Stimulated activated naive CD8-positive, alpha-beta T cell treated with anti-CD3 and anti-CD28 coated beads, Interleukin-15, Interleukin-2, amounts not matched to agents 100 U/mL and 50 U/mL, for 24 hours (primary cell): ENCODE data around the gene PTEN.
"Not testable (repeated sequence)": the region's sequence is repeated elsewhere in the genome, so short reads cannot be mapped to it uniquely, and the experiment has no call there.

Experiments used
- ATAC-seq: fragments of 150-1000 bp; cut with Tn5 transposase; one replicate; pipeline ENCODE4 v1.10.0; 2021
- DNase-seq: peaks from one replicate; pipeline ENCODE4 v3.0.0; 2021

Gene PTEN

DNA sequence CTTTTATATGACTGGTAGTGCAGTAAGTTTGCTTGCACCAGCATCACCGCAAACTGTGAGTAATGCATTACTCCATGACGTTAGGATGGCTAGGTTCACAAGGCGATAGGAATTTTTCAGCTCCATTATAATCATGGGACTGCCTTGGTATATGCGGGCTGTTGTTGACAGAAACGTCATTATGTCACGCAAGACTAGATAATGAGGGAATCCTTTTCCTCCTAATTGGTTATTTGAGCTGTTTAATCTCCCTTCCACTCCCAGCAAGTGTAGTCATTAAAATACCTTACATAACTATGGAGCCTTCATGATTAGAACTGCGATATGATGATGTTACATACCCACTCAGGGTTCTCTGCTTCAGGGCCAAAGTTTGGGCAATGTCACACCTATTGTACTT lies 17.4 kb upstream of the PTEN start:
- DNase-seq (no peak), ATAC-seq (no peak)

DNA sequence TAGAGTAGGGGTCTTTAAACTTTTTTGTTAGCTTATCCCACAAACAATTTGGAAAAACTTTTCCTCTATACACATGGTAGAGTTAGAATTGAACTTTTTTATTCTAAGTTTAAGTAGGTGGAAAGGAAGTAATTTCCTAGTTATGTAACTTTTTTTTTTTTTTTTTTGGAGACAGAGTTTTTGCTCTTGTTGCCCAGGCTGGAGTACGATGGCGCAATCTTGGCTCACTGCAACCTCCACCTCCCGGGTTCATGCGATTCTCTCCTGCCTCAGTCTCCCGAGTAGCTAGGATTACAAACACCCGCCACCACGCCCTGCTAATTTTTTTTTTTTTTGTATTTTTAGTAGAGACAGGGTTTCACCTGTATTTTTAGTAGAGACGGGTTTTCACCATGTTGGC lies 16.7 kb upstream of the PTEN start:
- DNase-seq, ATAC-seq: not testable (repeated sequence)

DNA sequence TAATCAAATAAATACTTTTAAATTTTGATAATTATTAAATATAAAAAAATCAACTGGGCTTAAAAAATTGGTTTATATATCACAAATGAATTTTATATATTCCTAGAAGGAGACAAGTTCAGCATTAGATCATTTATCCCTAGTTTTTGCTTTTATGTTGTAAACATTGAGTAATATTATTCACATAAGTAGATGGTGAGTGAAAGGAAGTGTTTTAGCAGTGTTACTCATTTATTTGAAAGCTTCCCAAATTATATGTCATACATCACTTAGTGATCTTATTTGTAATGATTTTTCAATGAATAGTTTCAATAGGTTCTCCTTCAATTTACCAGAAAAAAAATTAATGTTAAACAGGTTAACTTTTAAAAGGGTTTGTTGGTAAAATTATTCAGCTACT lies 15.9 kb upstream of the PTEN start:
- DNase-seq (no peak), ATAC-seq (no peak)

DNA sequence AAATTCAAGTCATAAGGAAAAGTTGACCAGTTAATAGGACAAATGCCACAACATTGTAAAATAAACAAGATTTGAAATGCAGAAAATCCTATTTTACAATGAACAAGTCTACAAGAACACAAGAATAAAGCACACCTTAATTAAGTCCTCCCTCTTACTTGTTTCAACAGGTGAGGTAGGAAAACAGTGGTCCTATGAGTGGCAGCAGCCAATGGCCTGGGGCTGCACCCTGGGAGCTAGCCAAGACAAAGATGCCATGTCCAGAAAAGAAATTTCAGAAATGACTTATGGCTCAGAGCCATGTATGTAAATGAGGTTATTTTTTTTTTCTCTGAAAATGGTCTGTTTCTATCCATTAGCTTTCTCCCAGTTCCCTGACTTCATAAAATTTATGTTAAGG lies 14.4 kb upstream of the PTEN start:
- no peak for ATAC-seq
- DNase-seq = no peak

DNA sequence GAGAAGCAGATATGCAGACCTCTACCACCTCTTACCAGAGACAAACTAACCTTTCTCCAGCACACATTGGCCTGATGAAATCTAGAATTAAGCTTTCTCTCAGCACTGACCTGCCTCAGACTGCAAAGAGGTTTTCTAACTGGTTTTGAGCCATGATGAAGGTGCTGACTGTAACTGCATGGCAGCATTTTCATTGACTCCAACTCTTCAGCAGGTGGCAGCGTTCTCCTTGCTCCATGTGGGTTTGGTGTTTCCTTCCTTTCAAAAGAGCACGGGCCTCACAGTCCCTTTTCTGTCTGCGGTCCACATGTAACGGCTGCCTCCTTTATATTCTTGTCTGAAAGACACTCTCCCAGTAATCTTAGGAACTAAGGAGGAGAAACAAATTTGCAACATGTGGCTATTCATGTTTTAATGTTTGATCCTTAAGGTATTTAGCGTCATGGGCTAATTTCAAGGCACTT lies 12.7 kb upstream of the PTEN start:
- ATAC-seq (peak; percentile 81), DNase-seq (peak; percentile 56)

DNA sequence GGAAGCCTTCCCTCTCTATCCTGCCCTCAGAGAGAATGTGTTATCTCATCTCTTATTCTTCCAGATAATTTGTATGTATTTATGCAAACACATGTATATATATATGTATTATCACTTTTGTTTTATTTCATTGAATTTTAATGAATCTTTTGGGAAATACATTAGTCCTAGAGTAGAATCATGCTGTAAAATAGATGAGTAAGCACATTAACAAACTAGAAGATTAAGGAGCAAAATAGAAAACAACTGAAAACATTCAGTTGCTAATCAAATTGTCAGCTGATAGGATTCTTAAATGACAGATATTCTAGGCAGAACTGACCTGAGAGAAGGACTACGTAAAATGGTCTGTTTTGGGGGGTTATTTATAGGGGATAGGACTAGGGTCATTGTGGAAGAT lies 11.3 kb upstream of the PTEN start:
- ATAC-seq = no peak
- DNase-seq = no peak

DNA sequence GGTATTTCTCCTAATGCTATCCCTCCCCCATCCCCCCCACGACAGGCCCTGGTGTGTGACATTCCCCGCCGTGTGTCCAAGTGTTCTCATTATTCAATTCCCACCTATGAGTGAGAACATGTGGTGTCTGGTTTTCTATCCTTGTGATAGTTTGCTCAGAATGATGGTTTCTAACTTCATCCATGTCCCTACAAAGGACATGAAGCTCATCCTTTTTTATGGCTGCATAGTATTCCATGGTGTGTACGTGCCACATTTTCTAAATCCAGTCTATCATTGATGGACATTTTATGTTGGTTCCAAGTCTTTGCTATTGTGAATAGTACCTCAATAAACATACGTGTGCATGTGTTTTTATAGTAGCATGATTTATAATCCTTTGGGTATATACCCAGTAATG lies 8.2 kb upstream of the PTEN start:
- not testable (repeated sequence) for ATAC-seq, DNase-seq

DNA sequence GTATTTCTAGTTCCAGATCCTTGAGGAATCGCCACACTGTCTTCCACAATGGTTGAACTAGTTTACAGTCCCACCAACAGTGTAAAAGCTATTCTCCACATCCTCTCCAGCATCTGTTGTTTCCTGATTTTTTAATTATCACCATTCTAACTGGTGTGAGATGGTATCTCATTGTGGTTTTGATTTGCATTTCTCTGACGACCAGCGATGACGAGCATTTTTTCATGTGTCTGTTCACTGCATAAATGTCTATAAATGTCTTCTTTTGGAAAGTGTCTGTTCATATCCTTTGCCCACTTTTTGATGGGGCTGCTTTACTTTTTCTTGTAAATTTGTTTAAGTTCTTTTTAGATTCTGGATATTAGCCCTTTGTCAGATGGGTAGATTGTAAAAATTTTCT lies 7.8 kb upstream of the PTEN start:
- not testable (repeated sequence) for ATAC-seq, DNase-seq

DNA sequence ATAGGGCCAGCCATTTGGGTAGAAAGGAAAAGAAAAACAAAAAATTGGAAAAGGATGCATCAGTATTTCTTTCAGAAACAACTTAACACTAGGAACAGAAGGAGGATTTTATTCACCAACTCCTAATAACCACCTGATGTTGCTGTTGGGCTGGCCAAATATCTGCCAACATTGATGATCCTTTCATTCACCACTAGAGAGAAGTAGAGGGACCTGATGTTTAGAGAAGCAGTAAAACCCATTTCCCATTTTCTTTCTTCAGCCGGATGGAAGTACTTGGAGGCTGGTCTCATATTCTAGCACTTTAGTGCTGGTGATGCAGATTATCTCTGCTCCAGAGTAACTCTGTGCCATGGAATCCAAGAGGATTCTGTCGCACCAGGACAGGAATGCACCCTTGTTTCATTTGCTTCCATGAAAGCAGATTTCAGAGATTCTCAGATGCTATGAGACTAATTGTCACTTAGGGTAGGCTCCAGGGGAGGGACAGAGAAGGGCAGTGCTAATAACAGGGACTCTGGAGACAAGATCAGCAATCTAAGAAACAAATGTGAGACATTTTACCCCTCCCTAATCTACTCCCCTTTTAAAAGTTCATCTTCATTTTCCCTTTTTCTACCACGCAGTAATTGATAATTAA lies 3.1 kb upstream of the PTEN start:
- ATAC-seq (no peak), DNase-seq (no peak)

DNA sequence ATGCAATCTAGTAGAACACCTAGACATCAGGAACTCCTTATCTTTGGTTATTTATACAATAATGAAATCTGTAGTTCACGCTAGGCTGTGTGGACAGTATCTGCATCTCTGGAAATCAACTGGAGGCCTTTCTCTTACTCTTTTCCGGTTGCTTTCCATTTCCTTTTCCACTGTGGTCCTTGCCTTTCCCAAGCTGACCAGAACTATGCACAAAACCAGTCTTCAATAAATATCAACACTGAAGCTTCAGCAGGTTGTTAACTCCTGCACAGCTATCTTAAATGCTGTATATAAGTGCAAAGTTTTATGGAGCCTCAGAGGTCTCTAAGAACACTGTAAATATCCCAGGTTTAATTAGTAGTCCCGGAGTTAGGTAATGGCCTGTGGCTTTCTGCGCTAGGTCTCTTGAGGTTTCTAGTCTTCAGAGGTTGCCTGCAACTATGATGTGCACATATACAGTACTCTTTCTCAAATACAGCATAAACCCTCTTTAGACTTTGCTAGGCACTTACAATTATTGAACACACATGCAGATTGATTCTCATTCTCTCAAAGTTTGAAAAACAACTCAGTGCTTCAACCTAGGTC lies 2.5 kb upstream of the PTEN start:
- DNase-seq (no peak), ATAC-seq (no peak)

DNA sequence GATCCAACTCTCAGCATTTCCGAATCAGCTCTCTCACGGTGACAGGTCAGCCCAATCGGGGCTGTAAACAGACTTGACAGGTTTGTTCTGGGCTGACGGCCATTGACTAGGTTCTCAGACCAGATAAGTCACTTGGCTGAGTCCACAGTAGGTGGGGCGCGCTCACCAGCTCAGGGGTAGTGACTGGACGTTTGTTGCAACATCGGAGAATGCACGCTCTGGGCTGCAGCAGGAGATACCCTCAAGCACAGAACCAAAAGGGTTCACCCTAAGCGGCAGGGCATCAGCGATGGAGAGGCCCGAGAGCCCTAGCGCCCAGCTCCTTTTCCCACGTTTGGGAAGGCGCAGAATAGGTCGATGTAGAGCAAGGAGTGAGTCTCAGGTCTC lies 1.9 kb upstream of the PTEN start:
- DNase-seq = peak; percentile 45
- ATAC-seq = no peak

DNA sequence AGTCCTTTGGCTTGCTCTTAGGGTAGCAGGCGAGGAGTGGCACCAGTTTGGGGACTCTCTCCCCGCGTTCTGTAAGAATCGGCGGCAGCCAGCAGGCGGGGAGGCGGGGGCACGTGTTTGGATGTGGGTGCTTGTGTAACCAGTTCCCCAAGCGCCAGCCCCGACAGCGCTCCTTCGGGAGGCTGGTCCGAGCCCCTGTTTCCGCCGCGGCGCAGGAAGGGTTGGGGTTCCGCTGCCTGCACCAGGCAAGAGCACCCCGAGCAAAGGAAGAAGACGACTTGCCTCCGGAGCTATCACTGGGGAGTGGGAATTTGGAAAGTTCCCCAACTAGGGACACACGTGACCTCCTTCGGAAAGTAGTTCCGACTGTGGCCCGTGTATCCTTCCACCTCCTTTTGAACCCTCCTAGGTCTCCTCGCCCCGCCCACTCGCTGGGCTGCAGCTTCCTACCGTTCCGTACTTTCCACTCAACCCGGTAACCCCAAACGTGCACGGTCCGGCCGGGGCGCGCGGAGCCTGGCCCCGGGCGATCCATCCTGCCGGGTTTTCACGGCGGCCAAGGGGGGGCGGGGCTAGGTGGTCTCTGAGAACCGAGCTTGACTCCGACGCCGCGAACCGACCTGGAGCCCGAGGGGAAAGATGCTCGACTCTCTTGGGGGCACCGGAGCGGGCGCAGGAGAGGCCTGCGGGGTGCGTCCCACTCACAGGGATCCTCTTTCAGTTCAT lies 1.3 kb upstream of the PTEN start:
- ATAC-seq = peak; percentile 64
- peak; percentile 94 for DNase-seq

DNA sequence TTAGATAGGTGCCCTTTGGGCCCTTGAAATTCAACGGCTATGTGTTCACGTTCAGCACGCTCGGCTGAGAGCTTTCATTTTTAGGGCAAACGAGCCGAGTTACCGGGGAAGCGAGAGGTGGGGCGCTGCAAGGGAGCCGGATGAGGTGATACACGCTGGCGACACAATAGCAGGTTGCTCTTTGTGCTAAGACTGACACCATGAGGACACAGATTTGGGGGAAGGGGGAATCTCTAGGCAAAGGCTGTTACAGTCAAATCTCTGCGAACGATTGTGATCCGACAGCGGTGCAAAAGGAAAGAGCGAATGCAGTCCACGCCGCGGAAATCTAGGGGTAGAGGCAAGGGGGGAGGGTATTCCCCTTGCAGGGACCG lies 759 bp upstream of the PTEN start:
- DNase-seq = no peak
- ATAC-seq = peak; percentile 15

DNA sequence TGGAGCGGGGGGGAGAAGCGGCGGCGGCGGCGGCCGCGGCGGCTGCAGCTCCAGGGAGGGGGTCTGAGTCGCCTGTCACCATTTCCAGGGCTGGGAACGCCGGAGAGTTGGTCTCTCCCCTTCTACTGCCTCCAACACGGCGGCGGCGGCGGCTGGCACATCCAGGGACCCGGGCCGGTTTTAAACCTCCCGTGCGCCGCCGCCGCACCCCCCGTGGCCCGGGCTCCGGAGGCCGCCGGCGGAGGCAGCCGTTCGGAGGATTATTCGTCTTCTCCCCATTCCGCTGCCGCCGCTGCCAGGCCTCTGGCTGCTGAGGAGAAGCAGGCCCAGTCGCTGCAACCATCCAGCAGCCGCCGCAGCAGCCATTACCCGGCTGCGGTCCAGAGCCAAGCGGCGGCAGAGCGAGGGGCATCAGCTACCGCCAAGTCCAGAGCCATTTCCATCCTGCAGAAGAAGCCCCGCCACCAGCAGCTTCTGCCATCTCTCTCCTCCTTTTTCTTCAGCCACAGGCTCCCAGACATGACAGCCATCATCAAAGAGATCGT lies 598 bp downstream of the PTEN start:
- ATAC-seq = not testable (repeated sequence)
- DNase-seq = peak; percentile 41

DNA sequence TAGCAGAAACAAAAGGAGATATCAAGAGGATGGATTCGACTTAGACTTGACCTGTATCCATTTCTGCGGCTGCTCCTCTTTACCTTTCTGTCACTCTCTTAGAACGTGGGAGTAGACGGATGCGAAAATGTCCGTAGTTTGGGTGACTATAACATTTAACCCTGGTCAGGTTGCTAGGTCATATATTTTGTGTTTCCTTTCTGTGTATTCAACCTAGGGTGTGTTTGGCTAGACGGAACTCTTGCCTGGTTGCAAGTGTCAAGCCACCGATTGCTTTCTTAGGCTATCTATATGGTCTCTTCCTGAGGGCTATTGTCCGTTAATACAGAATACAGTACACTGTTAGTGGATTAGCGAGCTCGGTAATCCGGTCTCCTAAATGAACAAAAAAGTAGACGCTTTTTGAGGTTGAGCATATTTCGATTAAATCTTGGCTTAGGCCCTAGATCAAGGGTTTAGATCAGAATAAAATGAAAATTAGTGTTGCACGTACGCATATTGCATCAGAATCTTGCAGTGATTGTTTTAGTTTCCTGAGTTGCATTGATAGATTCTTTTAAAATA lies 1.2 kb downstream of the PTEN start:
- no peak for ATAC-seq
- no peak for DNase-seq

DNA sequence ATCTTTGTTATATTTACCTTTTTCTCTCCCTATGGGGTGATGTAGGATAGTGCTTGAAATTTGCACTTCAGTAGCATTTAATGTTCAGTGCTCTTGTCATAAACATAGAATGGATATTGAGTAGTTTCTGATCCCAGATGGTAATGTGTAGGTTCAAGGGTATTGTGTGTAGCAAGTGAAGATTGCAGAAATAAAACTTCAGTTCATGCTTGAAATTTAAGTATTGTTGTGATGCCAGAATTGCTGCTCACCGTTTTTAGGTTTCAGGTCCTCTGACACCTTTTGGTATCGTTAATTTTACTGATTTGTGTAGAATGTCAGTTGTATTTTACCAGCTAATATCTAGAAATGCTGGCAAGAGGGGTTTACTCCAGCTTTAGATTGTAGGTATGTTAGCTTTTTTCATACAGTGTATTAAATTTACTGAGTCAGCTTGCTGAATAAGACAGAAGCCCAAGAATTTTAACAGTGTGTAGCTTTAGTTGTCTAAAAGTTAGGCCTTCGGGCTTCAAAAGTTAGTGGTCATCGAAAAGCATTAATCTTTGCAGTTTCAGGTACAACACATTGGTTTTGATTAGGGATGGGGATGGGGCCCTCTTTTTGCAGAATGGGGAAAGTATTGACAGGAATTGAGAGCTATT lies 1.9 kb downstream of the PTEN start:
- DNase-seq (no peak), ATAC-seq (no peak)

DNA sequence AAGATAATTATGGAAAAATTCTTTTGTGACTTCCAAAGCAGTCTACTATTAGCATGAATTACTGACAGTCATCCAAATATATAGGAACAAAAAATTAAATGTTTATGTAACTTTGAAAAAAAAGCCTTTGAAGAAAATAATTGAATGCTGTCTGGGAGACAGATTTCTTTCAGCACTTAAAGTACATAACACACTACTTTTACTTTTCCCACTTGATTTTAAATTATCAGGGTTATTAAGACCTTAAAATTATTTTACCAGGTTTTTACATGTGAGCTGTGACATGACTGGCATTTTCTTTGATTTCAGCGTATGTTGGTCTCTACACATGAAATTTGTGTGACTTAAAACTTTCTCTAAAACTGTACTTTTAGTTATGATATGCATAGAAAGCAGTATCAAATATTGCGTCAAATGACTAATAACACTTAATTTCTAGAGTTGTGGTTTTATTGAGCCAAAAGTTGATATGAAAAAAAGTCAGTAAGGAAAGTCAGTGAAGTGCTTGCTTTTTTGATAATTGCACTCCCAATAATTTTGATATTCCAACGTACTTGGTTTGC lies 3.1 kb downstream of the PTEN start:
- no peak for ATAC-seq
- DNase-seq = no peak

DNA sequence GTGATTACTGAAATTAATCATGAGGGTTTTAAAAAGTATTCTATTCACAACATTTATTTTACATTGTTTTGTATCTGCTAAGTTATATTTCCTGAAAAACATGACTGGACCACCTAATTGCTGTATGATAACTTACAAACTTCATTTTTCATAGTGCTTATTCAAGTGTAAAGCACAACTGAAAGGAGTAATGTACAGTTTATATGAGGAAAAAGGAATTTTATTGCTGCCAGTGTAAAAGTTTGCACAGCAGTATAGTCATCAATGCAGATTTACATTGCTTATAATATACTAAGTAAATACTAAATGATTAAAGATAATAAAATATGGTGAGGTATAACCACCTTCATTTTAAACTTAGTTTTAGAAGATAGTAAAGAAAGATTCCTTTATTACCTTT lies 4.0 kb downstream of the PTEN start:
- ATAC-seq (no peak), DNase-seq (no peak)

DNA sequence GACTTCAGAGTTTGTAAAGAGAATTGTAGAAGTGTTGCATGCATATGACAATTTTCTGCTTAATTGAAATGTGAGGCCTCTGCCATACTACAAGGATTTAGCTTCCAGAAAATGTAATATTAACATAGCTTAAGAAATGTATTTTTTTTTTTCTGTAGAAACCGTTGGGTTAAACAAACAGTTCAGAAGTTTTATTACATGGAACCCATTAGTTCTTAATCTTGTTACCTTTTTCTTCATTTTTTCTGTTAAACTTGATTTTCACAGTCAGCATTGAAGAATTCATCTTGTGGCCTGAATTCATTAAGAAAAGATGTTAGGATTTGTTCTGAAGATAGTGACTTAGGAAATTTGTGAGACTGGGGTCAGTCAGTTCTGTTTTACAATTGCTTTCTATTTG lies 4.9 kb downstream of the PTEN start:
- DNase-seq (no peak), ATAC-seq (no peak)

DNA sequence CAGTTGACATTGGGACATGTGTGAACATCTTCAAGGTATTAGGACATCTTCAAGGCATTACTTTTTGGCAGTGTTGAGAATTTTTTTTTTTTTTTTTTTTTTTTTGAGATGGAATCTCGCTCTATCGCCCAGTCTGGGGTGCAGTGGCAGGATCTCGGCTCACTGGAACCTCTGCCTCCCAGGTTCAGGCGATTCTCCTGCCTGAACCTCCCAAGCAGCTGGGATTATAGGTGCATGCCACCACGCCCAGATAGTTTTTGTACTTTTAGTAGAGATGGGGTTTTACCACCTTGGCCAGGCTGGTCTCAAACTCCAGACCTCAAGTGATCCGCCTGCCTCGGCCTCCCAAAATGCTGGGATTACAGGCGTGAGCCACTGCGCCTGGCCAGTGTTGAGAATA lies 5.7 kb downstream of the PTEN start:
- not testable (repeated sequence) for DNase-seq, ATAC-seq

DNA sequence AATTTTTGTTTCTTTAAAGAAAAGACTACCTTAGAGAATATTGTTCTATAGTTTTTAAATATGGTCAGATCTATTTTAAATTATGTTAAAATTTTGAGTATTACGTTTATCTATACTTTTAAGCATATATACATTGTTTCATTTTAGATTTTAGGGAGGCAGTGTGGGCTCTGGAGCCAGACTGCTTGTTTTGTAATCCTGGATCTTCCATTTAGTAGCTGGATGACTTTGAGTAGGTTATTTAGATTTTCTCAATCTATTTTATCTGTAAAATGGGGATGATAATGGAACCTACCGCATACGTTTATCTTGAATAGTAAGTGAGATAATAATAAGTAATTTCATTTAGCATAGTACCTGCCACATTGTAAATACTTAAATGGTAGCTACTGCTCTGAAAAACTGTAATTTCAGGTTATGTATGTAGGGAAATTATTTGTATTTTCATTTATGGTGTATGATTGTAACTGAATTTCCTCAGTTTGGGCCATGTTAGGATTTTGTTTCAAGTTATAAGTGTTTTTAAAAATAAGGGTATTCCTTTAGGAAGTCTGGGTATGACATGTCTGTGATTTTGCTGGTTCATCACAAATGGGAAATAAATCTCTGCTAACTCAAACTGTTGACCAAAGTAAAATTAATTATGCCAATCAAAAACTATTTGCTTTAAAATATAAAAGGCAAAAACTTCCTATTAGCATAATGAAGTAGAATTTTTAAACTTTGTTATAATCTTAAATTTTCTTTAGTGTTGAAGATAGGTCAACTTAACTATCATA lies 6.5 kb downstream of the PTEN start:
- DNase-seq = no peak

More for the DNA sequence above, 6.5 kb downstream of the PTEN start:
- no peak for ATAC-seq
